Cardiac muscle cell (in vitro differentiated cells and primary cell): ENCODE data around the gene PRB4. TPM values are rescaled to one million over a fixed set of nuclear protein-coding genes. Genes with fewer than 3 reads are reported as not detected.
"Not testable (repeated sequence)": the region's sequence is repeated elsewhere in the genome, so short reads cannot be mapped to it uniquely, and the experiment has no call there.

Source experiments
- DNase-seq, 2 donors: peaks; one replicate each; pipeline versions ENCODE4 v3.0.0 to v3.0.0-alpha.2; 2010 to 2017; ENCODE audit warnings: low read depth in 1 of 2, low spot score in 1 of 2
- H3K27ac ChIP-seq: fragments of 200-600 bp; sonication (generic); 2 replicates; pipeline ENCODE4 v1.5.1; 2016
- H3K27me3 ChIP-seq: fragments of 200-600 bp; sonication (generic); 2 replicates; pipeline ENCODE4 v1.6.0; 2016; ENCODE audit warnings: control low read depth
- H3K36me3 ChIP-seq: fragments of 200-600 bp; sonication (generic); 2 replicates; pipeline ENCODE4 v1.5.1; 2016; ENCODE audit warnings: control low read depth
- H3K4me1 ChIP-seq: fragments of 200-600 bp; sonication (generic); 2 replicates; pipeline ENCODE4 v1.8.1; 2017; ENCODE audit warnings: low read depth, mild to moderate bottlenecking, mixed run types
- H3K4me3 ChIP-seq: fragments of 200-600 bp; sonication (generic); 2 replicates; pipeline ENCODE4 v1.5.1; 2016; ENCODE audit warnings: mild to moderate bottlenecking
- H3K9me3 ChIP-seq: fragments of 200-600 bp; sonication (generic); 2 replicates; pipeline ENCODE4 v1.5.1; 2017; ENCODE audit warnings: low read depth, mild to moderate bottlenecking, control low read depth
- polyA plus RNA-seq: library from polyadenylated mRNA; unstranded; fragments of >200 nt; fragmentation: Nextera tagmentation; extraction: Ambion mirVana; gene quantifications from 2 replicates; pipeline ENCODE4 v1.2.1, GENCODE V29; 2016
- total RNA-seq: library from RNA; depleted of rRNA; stranded (reverse); fragments of >200 nt; gene quantifications from 2 replicates; pipeline ENCODE4 v1.2.3, GENCODE V29; 2016
- TF ChIP-seq, protein P1 (sequence below): IDR thresholded peaks from 2 replicates; pipeline ENCODE4 v1.5.1; 2012; ENCODE audit warnings: low read depth, mild to moderate bottlenecking, low read length

PRB4 gene
- total RNA-seq = 0.67 and 1.6 TPM in 2 replicates
- polyA plus RNA-seq = 2.5 TPM in 1 of 2 replicates, not detected in the other

DNA sequence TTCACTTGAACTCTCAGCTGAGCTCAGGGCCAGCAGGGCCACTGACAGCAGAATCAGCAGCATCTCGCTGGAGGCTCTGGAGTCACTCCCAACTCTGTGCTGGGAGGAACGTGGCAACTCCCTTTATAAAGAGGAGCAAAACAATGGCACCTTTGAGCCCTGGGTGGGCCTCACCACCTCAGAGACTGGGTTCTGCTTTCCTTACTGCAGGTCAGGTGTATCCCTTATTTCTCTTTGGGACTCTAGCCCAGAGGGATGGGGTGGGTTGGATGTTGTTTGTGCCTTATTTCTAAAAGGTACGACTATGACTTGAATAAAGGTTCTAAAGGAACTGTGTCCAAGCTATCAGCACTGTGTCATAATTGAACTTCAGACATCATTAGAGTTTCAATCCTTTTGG, at the start of gene PRB4:
TSS of gene PRB4 (minus strand) at position 101 of the 400 bp plus-strand sequence. CDS start at position 63, 38 bp downstream.
- H3K36me3 ChIP-seq = no peaks in the 10 kb centered on the region
- H3K27me3 ChIP-seq = no peaks in the 10 kb centered on the region
- H3K4me3 ChIP-seq = no peak within 1 kb of the TSS
- no peaks in the 10 kb centered on the region for H3K9me3 ChIP-seq
- H3K27ac ChIP-seq = no peak within 1 kb of the TSS
- no peaks in the 10 kb centered on the region for H3K4me1 ChIP-seq
- TF ChIP-seq, protein P1, sequence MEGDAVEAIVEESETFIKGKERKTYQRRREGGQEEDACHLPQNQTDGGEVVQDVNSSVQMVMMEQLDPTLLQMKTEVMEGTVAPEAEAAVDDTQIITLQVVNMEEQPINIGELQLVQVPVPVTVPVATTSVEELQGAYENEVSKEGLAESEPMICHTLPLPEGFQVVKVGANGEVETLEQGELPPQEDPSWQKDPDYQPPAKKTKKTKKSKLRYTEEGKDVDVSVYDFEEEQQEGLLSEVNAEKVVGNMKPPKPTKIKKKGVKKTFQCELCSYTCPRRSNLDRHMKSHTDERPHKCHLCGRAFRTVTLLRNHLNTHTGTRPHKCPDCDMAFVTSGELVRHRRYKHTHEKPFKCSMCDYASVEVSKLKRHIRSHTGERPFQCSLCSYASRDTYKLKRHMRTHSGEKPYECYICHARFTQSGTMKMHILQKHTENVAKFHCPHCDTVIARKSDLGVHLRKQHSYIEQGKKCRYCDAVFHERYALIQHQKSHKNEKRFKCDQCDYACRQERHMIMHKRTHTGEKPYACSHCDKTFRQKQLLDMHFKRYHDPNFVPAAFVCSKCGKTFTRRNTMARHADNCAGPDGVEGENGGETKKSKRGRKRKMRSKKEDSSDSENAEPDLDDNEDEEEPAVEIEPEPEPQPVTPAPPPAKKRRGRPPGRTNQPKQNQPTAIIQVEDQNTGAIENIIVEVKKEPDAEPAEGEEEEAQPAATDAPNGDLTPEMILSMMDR = no peak
- DNase-seq = no peak

DNA sequence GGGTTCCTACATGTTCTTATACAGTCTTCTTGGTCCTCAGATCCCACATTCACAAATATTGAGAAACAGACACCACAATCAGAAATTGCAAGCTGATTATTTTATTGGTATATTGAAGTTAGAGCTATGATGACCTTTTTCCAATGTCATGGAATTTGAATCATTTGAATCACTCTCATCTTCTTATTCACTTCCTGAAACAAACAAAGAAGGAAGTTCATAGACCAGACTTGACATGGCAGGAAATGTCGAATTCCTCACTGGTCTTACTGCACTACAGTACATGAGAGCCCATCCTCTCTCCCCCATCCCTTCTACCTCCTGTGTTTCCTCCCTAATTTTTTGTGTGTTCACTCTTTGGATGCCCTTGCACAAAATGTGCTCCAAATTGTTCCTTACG, 41.5 kb upstream of the PRB4 start:
- not testable (repeated sequence) for DNase-seq, H3K27me3 ChIP-seq, H3K9me3 ChIP-seq, H3K4me3 ChIP-seq, H3K36me3 ChIP-seq, H3K27ac ChIP-seq, H3K4me1 ChIP-seq

DNA sequence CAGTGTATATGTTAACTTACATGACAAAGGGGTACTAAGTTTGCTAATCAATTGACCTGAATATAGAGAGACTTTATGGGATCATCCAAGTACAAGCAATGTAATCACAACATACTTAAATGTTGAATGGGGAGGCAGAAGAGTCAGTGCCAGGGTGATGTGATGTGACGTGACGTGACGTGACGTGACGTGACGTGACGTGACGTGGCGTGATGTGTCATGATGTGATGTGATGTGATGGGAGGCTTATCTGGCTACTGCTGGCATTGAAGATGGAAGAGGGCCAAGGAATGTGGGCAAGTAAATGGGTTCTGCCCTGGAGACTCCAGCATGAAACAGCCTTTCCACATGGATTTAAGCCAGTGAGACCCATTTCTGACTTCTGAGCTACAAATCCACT, 38.2 kb upstream of the PRB4 start:
- Histone ChIP-seq H3K27ac (no peak overlapping the region), H3K36me3 (no peaks in the 10 kb centered on the region), H3K27me3 (no peaks in the 10 kb centered on the region), H3K4me1 (no peaks in the 10 kb centered on the region), H3K9me3 (no peaks in the 10 kb centered on the region), H3K4me3 (no peak overlapping the region)
- DNase-seq = no peak
- TF ChIP-seq, protein P1 = no peak

DNA sequence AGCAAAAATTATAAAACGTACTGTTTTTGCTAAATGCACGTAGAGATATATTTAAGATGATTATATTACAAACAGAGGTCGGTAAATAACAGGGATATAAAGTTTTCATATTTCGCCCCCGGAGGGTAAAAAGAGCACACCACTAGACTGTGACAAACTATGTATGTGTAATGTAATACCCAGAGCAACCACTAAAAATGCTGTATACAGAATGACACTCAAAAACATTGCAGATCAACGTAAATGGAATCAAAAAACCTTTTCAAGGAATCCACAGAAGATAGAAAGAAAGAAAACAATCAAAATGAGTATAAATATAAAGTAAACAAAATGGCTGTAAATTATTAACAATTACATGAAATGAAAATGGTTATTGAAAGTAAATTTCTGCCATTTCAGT, 37.6 kb upstream of the PRB4 start:
- Histone ChIP-seq H3K4me3 (no peak overlapping the region), H3K4me1 (no peaks in the 10 kb centered on the region), H3K36me3 (no peaks in the 10 kb centered on the region), H3K27me3 (no peaks in the 10 kb centered on the region), H3K27ac (no peak overlapping the region), H3K9me3 (no peaks in the 10 kb centered on the region)
- TF ChIP-seq, protein P1 = no peak
- DNase-seq = no peak

DNA sequence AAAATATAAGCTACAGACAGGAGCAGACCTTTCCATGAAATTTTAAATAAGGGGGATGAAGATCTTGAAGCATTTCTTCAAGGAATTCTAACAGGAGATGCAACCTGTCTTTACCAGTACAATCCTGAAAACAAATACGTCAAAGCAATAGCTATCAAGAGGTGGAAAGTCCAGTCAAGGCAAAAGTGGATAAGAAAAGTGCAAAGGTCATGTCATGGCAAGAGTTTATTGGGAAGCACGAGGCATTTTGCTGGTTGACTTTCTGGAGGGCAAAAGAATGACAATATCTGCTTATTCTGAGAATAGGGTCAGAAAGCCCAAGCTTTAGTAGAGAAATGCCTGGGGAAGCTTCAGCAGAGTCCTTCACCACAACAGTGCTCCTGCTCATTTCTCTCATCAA, 34.3 kb upstream of the PRB4 start:
- Histone ChIP-seq H3K36me3 (no peaks in the 10 kb centered on the region), H3K4me3 (no peak overlapping the region), H3K9me3 (no peaks in the 10 kb centered on the region), H3K27ac (no peak overlapping the region), H3K4me1 (no peaks in the 10 kb centered on the region), H3K27me3 (no peaks in the 10 kb centered on the region)
- TF ChIP-seq, protein P1 = no peak
- DNase-seq = no peak

GRCh38 chr12:11324426-11324825, 14.2 kb upstream of the PRB4 start:
- H3K36me3 ChIP-seq = no peaks in the 10 kb centered on the region
- H3K4me3 ChIP-seq = no peak overlapping the region
- TF ChIP-seq, protein P1 = no peak
- no peaks in the 10 kb centered on the region for H3K4me1 ChIP-seq
- DNase-seq = no peak
- no peaks in the 10 kb centered on the region for H3K9me3 ChIP-seq
- no peaks in the 10 kb centered on the region for H3K27me3 ChIP-seq
- H3K27ac ChIP-seq = no peak overlapping the region
